ENCODE measurements around the gene GYPC. TPM values are rescaled to one million over a fixed set of nuclear protein-coding genes. Genes with fewer than 3 reads are reported as not detected.

GYPC gene
- total and polyA plus RNA-seq, 2 of the 4 experiments (the other 2 are of a cell fraction): 53.4 to 96.3 TPM

DNA sequence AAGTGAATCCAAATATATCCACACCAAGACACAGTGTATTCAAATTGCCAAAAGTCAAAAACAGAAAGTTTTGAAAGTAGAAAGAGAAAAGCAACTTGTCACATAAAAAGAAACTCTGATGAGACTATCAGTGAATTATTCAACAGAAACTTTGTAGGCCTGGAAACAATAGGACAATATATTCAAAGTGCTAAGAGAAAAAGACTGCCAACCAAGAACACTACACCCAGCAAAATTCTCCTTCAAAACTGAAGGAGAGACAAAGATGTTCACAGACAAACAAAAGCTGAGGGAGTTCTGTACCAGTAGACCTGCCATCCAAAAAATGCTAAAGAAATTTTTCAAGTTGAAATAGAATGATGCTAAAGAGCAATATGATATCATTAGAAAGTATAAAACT lies 69.6 kb downstream of the GYPC start:
- ChIA-PET CTCF (interaction anchor here (0.6 kb wide), 1 partner anchor 1109 kb away, joined by 3 read pairs; no protein-coding TSS in a partner anchor), POLR2A (ENCODE audit: unreplicated experiment) (no interaction called here)
- DNase-seq: no peak
- no peak for TF ChIP-seq MAZ (IDR thresholded peaks at IDR 0.05; ENCODE audit: borderline replicate concordance, low read depth, low read length)
- no peak for TF ChIP-seq NFE2L2 (IDR thresholded peaks at IDR 0.05; ENCODE audit: low read depth, low read length)
- TF ChIP-seq, protein P1, sequence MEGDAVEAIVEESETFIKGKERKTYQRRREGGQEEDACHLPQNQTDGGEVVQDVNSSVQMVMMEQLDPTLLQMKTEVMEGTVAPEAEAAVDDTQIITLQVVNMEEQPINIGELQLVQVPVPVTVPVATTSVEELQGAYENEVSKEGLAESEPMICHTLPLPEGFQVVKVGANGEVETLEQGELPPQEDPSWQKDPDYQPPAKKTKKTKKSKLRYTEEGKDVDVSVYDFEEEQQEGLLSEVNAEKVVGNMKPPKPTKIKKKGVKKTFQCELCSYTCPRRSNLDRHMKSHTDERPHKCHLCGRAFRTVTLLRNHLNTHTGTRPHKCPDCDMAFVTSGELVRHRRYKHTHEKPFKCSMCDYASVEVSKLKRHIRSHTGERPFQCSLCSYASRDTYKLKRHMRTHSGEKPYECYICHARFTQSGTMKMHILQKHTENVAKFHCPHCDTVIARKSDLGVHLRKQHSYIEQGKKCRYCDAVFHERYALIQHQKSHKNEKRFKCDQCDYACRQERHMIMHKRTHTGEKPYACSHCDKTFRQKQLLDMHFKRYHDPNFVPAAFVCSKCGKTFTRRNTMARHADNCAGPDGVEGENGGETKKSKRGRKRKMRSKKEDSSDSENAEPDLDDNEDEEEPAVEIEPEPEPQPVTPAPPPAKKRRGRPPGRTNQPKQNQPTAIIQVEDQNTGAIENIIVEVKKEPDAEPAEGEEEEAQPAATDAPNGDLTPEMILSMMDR (conservative IDR thresholded peaks at IDR 0.05; ENCODE audit: low read depth, low read length): no peak
- no peak for TF ChIP-seq MAFK (IDR thresholded peaks at IDR 0.05; ENCODE audit: low read depth, low read length)
- no peak for TF ChIP-seq CEBPB (IDR thresholded peaks at IDR 0.05; ENCODE audit: low read depth, low read length)
- no peak for TF ChIP-seq FOS (IDR thresholded peaks at IDR 0.05; ENCODE audit: low read depth, low read length)
- TF ChIP-seq, protein P2, sequence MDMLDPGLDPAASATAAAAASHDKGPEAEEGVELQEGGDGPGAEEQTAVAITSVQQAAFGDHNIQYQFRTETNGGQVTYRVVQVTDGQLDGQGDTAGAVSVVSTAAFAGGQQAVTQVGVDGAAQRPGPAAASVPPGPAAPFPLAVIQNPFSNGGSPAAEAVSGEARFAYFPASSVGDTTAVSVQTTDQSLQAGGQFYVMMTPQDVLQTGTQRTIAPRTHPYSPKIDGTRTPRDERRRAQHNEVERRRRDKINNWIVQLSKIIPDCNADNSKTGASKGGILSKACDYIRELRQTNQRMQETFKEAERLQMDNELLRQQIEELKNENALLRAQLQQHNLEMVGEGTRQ (IDR thresholded peaks at IDR 0.05; ENCODE audit: low read depth, low read length): no peak
- TF ChIP-seq MXI1 (IDR thresholded peaks at IDR 0.05; ENCODE audit: borderline replicate concordance, low read depth, low read length): no peak
- TF ChIP-seq RFX5 (IDR thresholded peaks at IDR 0.05; ENCODE audit: low read depth, low read length): no peak
- no peak for TF ChIP-seq RCOR1 (IDR thresholded peaks at IDR 0.05; ENCODE audit: insufficient replicate concordance, low read length)
- no peak overlapping the region for H4K8ac ChIP-seq (ENCODE audit: low read depth in 2 of 2, low read length in 2 of 2)
- no peaks in the 10 kb centered on the region for H3K9me3 ChIP-seq (ENCODE audit: control insufficient read depth, insufficient read depth, low read length)
- H2BK20ac ChIP-seq (ENCODE audit: low read depth, low read length): no peak overlapping the region
- BruUV-seq (replicated peaks): no TSS peak
- no peak overlapping the region for H3K56ac ChIP-seq (ENCODE audit: extremely low read depth, insufficient read depth, low read length)
- H3K4me2 ChIP-seq (ENCODE audit: low read depth, low read length): no peak overlapping the region
- no peak overlapping the region for H2BK15ac ChIP-seq (ENCODE audit: low read depth, low read length)
- peaks cover 3% of the 10 kb centered on the region for H3K27me3 ChIP-seq (ENCODE audit: control insufficient read depth, insufficient read depth, low read length)
- H3K36me3 ChIP-seq (ENCODE audit: control insufficient read depth, insufficient read depth, low read length): no peaks in the 10 kb centered on the region
- no peak overlapping the region for H2AFZ ChIP-seq (replicated peaks; ENCODE audit: low read length, poor library complexity)
- no peak overlapping the region for H2AK5ac ChIP-seq (ENCODE audit: low read depth, low read length)
- H2BK120ac ChIP-seq (ENCODE audit: low read depth, low read length): no peak overlapping the region
- in situ Hi-C loops (cut with MboI; ENCODE audit: low sequenced_read_pairs) (no loop called here), intact Hi-C loops (cut with micrococcal nuclease) (no loop called here), dilution Hi-C loops (cut with HindIII; ENCODE audit: low sequenced_read_pairs, unreplicated experiment) (no loop called here)
- no peak overlapping the region for H3K4me3 ChIP-seq (ENCODE audit: insufficient read depth, low read depth, low read length)
- no peak overlapping the region for H2AK9ac ChIP-seq (replicated peaks; ENCODE audit: low read depth, low read length, poor library complexity)
- no peak overlapping the region for H4K5ac ChIP-seq (ENCODE audit: low read depth, low read length)
- H3K27ac ChIP-seq (ENCODE audit: insufficient read depth, low read length): no peak overlapping the region
- H4K91ac ChIP-seq (ENCODE audit: insufficient read depth, low read depth, low read length): no peak overlapping the region
- ATAC-seq (ENCODE audit: low read depth): no peak
- H3K9ac ChIP-seq (ENCODE audit: low read depth, low read length): no peak overlapping the region
- no peaks in the 10 kb centered on the region for H3K9me1 ChIP-seq (ENCODE audit: insufficient read depth, low read length)
- H3K79me1 ChIP-seq (ENCODE audit: low read depth in 1 of 2, low read length in 2 of 2): no peaks in the 10 kb centered on the region
- H2BK5ac ChIP-seq (ENCODE audit: low read depth, low read length, poor library complexity, severe bottlenecking): no peak overlapping the region
- H3K4me1 ChIP-seq (ENCODE audit: control insufficient read depth, insufficient read depth, low read length): no peaks in the 10 kb centered on the region
- no peak overlapping the region for H3K14ac ChIP-seq (replicated peaks; ENCODE audit: low read depth, low read length)
- H3K23ac ChIP-seq (ENCODE audit: low read depth, low read length): no peak overlapping the region
- no peaks in the 10 kb centered on the region for H4K20me1 ChIP-seq (ENCODE audit: insufficient read depth, low read length)
- no peak overlapping the region for H3K18ac ChIP-seq (ENCODE audit: low read depth, low read length)
- no peak overlapping the region for H3K4ac ChIP-seq (ENCODE audit: low read depth, low read length)
